GM21723 (cell line): Measurements from ENCODE around the gene ABLIM2.
"Not testable (repeated sequence)": the region's sequence is repeated elsewhere in the genome, so short reads cannot be mapped to it uniquely, and the experiment has no call there.

Experiments
- ATAC-seq: cut with Tn5 transposase; IDR thresholded peaks from one replicate; pipeline ENCODE4 v1.9.1; 2021; ENCODE audit warnings: mild to moderate bottlenecking, moderate library complexity; ENCODE audit not compliant: unreplicated experiment

ABLIM2 gene

GRCh38 chr4:8143392-8144140, 15.0 kb downstream of the ABLIM2 start:
- ATAC-seq: no peak

GRCh38 chr4:8142556-8142955, 16.1 kb downstream of the ABLIM2 start:
- no peak for ATAC-seq

GRCh38 chr4:8141935-8142334, 16.7 kb downstream of the ABLIM2 start:
- no peak for ATAC-seq

GRCh38 chr4:8140915-8141314, 17.7 kb downstream of the ABLIM2 start:
- ATAC-seq: no peak

- ATAC-seq: not testable (repeated sequence)
These were observed 18.9 kb downstream of the ABLIM2 start for GRCh38 chr4:8139726-8140125.

GRCh38 chr4:8136972-8137710, 21.5 kb downstream of the ABLIM2 start:
- ATAC-seq: no peak

- ATAC-seq: no peak
These were observed 22.1 kb downstream of the ABLIM2 start for GRCh38 chr4:8136529-8136928.

- no peak for ATAC-seq
These were observed 22.9 kb downstream of the ABLIM2 start for GRCh38 chr4:8135666-8136065.

- ATAC-seq: no peak
These were observed 24.6 kb downstream of the ABLIM2 start for GRCh38 chr4:8133897-8134563.

- ATAC-seq: no peak
These were observed 25.5 kb downstream of the ABLIM2 start for GRCh38 chr4:8132947-8133705.

GRCh38 chr4:8132400-8132799, 26.2 kb downstream of the ABLIM2 start:
- no peak for ATAC-seq

- no peak for ATAC-seq
These were observed 26.8 kb downstream of the ABLIM2 start for GRCh38 chr4:8131826-8132225.

GRCh38 chr4:8131210-8131609, 27.4 kb downstream of the ABLIM2 start:
- no peak for ATAC-seq

- ATAC-seq: no peak
These were observed 28.1 kb downstream of the ABLIM2 start for GRCh38 chr4:8130346-8131066.

- no peak for ATAC-seq
These were observed 28.8 kb downstream of the ABLIM2 start for GRCh38 chr4:8129785-8130184.

- ATAC-seq: no peak
These were observed 29.5 kb downstream of the ABLIM2 start for GRCh38 chr4:8129136-8129535.

- ATAC-seq: no peak
These were observed 30.3 kb downstream of the ABLIM2 start for GRCh38 chr4:8128100-8128856.

- ATAC-seq: no peak
These were observed 31.4 kb downstream of the ABLIM2 start for GRCh38 chr4:8127051-8127826.

- ATAC-seq: no peak
These were observed 32.1 kb downstream of the ABLIM2 start for GRCh38 chr4:8126523-8126922.
